Psoas muscle (tissue), 8 donors: Measurements from ENCODE around the gene TBC1D4. TPM values are rescaled to one million over a fixed set of nuclear protein-coding genes. Genes with fewer than 3 reads are reported as not detected.
"Not testable (repeated sequence)": the region's sequence is repeated elsewhere in the genome, so short reads cannot be mapped to it uniquely, and the experiment has no call there.

Source experiments
- ATAC-seq, 4 donors: fragments of 200-7000 bp; cut with Tn5 transposase; one replicate each; pipeline ENCODE4 v1.9.1; 2020; ENCODE audit warnings: moderate library complexity in 3 of 4, mild to moderate bottlenecking in 2 of 4
- DNase-seq, 2 donors: peaks; one replicate each; pipeline ENCODE4 v3.0.0-alpha.2; 2020
- H3K27ac ChIP-seq: fragments of 200-600 bp; one replicate; pipeline ENCODE4 v1.8.0; 2022
- H3K27me3 ChIP-seq, 3 donors: fragments of 200-600 bp in 1 of 3; one replicate each; pipeline versions ENCODE4 v1.6.1 to v1.8.0; 2013 to 2022; ENCODE audit warnings: low read length in 2 of 3, mild to moderate bottlenecking in 2 of 3, moderate library complexity in 1 of 3; ENCODE audit not compliant: insufficient read depth in 3 of 3
- H3K36me3 ChIP-seq, 2 donors: fragments of 200-600 bp in 1 of 2; one replicate each; pipeline versions ENCODE4 v1.6.1 to v1.8.0; 2013 to 2022; ENCODE audit warnings: low read depth in 1 of 2, mild to moderate bottlenecking in 1 of 2, moderate library complexity in 1 of 2; ENCODE audit not compliant: insufficient read depth in 1 of 2
- H3K4me1 ChIP-seq: fragments of 200-600 bp; one replicate; pipeline ENCODE4 v1.8.0; 2022
- H3K4me3 ChIP-seq: fragments of 200-600 bp; one replicate; pipeline ENCODE4 v1.8.0; 2022; ENCODE audit warnings: mild to moderate bottlenecking
- H3K9me3 ChIP-seq: fragments of 200-600 bp; one replicate; pipeline ENCODE4 v1.8.0; 2022
- WGBS, 3 donors: extraction: QIAGEN DNeasy Blood & Tissue Kit; methylation state at CpG; one replicate each; pipeline versions ENCODE4 v1.1.6 to v1.1.7; 2013; 5-methylcytosine and 5-hydroxymethylcytosine counted together
- intact Hi-C, 2 donors: fragments of 100-400 bp; cut with DNase I; formaldehyde crosslinking; loops; one replicate each; pipeline versions ENCODE4 v1.11.0 to v1.14.2; 2022
- polyA plus RNA-seq, 3 donors: library from polyadenylated mRNA; stranded (reverse); fragments of 200-250 nt; gene quantifications; one replicate each; pipeline ENCODE4 v1.2.3, GENCODE V29; 2013
- total RNA-seq, 4 donors: library from RNA; stranded (reverse); fragmentation: NEBNext Ultra II Directional in 2 of 4; extraction: Animal tissue kit (Norgen Biotek cat#: 25700) in 2 of 4; gene quantifications; one replicate each; pipeline versions ENCODE4 v1.2.1 to v1.2.4, GENCODE V29; 2021 to 2023
- TF ChIP-seq, protein P1 (sequence below): fragments of 200-600 bp; IDR thresholded peaks from one replicate; pipeline ENCODE4 v1.8.0; 2022; ENCODE audit warnings: antibody characterized with exemption
- donor health status: healthy with polysubstance abuse.
- donor health status: DM: no; HTN: no; CAD: no; lungs with moderate emphysema.
- donor health status: Bipolar disorder and iron deficiency.
- donor health status: healthy.
- donor health status: DM: yes; HTN: yes; CAD: no.
- donor health status: DM: no; HTN: no; CAD: no.
- donor health status: DM: no; HTN: no; CAD: no.
- donor health status: DM: yes; HTN: yes; CAD: no.

Gene TBC1D4
- total and polyA plus RNA-seq, 7 donors = 3.1 to 127 (median 89.9) TPM

DNA sequence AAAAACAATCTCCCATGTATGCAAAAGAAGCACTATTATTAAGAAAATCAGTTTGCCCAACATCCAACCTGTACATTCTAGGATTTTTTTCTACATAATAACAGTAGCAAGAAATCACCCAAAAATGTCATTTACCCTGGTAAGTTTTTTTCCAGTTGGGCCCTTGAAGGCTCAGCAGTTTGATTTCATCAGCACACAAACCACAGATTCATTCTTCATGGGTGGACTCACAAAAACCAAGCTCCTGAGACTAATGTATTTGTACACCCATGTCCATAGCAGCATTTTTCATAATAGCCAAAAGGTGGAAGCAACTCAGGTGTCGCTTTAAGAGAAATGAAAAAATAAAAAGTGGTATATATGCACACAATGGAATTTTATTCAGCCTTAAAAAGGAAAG, 210.1 kb downstream of the TBC1D4 start:
- 94 to 97% (median 95%) methylated on average over 1 of the region's 1 CpG for WGBS, 3 donors
- DNase-seq = no peak
- Histone ChIP-seq H3K27me3 (no peaks in the 10 kb centered on the region), H3K4me1 (no peaks in the 10 kb centered on the region), H3K9me3 (no peaks in the 10 kb centered on the region), H3K27ac (no peak overlapping the region), H3K4me3 (no peak overlapping the region), H3K36me3 (no peaks in the 10 kb centered on the region)
- TF ChIP-seq, protein P1, sequence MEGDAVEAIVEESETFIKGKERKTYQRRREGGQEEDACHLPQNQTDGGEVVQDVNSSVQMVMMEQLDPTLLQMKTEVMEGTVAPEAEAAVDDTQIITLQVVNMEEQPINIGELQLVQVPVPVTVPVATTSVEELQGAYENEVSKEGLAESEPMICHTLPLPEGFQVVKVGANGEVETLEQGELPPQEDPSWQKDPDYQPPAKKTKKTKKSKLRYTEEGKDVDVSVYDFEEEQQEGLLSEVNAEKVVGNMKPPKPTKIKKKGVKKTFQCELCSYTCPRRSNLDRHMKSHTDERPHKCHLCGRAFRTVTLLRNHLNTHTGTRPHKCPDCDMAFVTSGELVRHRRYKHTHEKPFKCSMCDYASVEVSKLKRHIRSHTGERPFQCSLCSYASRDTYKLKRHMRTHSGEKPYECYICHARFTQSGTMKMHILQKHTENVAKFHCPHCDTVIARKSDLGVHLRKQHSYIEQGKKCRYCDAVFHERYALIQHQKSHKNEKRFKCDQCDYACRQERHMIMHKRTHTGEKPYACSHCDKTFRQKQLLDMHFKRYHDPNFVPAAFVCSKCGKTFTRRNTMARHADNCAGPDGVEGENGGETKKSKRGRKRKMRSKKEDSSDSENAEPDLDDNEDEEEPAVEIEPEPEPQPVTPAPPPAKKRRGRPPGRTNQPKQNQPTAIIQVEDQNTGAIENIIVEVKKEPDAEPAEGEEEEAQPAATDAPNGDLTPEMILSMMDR = no peak
- intact Hi-C loops = no loop called here
- ATAC-seq = no peak

DNA sequence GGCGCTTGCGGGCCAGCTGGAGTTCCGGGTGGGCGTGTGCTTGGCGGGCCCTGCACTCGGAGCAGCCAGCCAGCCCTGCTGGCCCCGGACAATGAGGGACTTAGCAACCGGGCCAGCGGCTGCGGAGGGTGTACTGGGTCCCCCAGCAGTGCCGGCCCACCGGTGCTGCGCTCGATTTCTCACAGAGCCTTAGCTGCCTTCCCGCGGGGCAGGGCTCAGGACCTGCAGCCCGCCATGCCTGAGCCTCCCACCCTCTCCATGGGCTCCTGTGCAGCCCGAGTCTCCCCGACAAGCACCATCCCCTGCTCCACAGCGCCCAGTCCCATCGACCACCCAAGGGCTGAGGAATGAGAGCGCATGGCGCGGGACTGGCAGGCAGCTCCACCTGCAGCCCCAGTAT, 213.5 kb downstream of the TBC1D4 start:
- H3K27ac ChIP-seq, H3K9me3 ChIP-seq, DNase-seq, H3K4me1 ChIP-seq, H3K36me3 ChIP-seq, H3K27me3 ChIP-seq, H3K4me3 ChIP-seq, intact Hi-C loops, ATAC-seq: not testable (repeated sequence)
- WGBS, 3 donors = 95 to 99% (median 99%) methylated on average over 10 to 24 of the region's 24 CpGs

DNA sequence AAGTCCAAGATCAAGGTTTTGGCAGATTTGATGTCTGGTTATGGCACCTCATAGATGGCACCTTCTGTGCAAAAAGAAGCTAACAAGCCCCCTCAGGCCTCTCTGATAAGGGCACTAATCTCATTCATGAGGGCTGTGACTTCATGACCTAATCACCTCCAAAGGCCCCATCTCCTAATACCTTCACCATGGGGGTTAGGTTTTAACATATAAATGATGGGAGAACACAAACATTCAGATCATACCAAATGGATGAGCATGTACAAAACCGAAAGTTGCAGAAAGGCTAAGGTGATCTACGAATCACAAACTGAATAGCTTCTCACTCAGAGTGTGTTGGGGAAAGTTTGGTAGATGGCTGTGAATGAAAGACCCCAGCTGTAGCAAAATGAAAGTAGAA, 217.4 kb downstream of the TBC1D4 start:
- ATAC-seq (no peak), DNase-seq (no peak)
- no peaks in the 10 kb centered on the region for H3K36me3 ChIP-seq
- no peaks in the 10 kb centered on the region for H3K9me3 ChIP-seq
- TF ChIP-seq, protein P1 = no peak
- 81 to 90% (median 85%) methylated on average over 2 of the region's 2 CpGs for WGBS, 3 donors
- no peak overlapping the region for H3K27ac ChIP-seq
- no peaks in the 10 kb centered on the region for H3K4me1 ChIP-seq
- no peak overlapping the region for H3K4me3 ChIP-seq
- intact Hi-C loops = no loop called here
- H3K27me3 ChIP-seq = no peaks in the 10 kb centered on the region

DNA sequence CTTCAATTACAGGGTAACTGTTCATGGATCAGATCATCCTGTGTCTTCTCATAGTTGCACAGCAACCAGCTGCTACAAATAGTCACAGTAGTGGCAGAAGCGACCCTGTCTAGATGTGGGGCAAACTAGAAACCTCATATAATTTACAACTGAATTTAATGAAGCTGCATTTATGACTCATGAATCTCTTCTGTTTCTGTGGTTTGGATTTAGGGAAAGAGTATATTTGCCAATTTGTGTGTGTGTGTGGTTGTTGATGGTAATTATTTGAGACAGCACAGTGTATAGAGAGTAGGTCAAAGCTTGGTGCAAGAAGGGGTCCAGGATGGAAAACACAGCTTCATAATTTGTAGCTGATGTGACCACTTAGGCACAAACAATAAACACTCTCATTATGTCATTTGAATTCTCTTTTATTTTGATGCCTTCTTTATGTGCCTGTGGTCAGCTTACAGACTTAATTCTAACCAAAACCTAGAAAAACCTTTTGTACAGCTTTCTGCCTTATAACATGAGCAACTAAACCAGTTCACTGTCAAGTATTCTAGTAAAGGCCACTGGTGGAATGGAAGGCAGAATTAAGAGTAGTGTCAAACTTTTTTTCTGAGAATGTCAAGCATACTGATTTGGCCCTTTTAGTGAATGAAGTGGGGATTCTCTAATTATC, 218.1 kb downstream of the TBC1D4 start:
- no peaks in the 10 kb centered on the region for H3K36me3 ChIP-seq
- 0 to 79% (median 62%) methylated on average over 1 of the region's 1 CpG for WGBS, 3 donors
- H3K9me3 ChIP-seq = no peaks in the 10 kb centered on the region
- DNase-seq (no peak), ATAC-seq (no peak)
- H3K27ac ChIP-seq = no peak overlapping the region
- no peaks in the 10 kb centered on the region for H3K4me1 ChIP-seq
- no peaks in the 10 kb centered on the region for H3K27me3 ChIP-seq
- intact Hi-C loops = no loop called here
- H3K4me3 ChIP-seq = no peak overlapping the region
- TF ChIP-seq, protein P1 = no peak

DNA sequence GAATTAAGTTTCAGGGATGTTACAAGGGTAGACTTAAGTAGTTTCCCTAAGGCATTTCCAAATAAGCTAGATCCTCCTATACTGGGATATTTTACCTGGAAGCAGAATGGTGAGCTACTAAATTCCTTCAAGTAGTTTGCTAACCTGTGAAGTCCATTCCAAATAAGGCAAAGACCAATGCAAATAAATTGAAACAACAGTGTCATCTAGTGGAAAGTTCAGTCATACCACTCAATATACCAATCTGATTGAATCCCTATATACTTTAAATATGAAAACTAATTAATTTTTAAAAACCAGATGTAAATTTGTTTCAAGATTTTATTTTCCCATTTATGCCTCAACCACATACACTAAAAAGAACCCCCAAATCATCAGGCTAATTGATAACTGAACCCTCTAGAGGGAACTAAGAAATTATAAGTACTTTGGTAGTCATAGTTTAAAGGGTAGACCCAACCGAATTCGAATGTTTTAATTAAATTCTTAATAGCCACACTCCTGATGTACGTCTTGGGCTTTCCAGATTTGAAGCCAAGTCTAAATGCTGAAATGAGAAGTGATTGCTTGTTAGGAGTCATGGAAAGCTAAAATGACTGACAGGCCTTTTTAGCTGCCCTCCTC, 223.7 kb downstream of the TBC1D4 start:
- WGBS, 3 donors = 76 to 82% (median 79%) methylated on average over 3 of the region's 3 CpGs
- intact Hi-C loops = no loop called here
- no peak overlapping the region for H3K4me3 ChIP-seq
- no peaks in the 10 kb centered on the region for H3K36me3 ChIP-seq
- H3K9me3 ChIP-seq = no peaks in the 10 kb centered on the region
- DNase-seq (no peak), ATAC-seq (peak in 1 of 4 donors; percentile 44)
- H3K27ac ChIP-seq = no peak overlapping the region
- H3K27me3 ChIP-seq = no peaks in the 10 kb centered on the region
- TF ChIP-seq, protein P1 = peak; percentile 57
- no peaks in the 10 kb centered on the region for H3K4me1 ChIP-seq
